IMR-90 (cell line): ENCODE data around the gene PPARGC1A.

ENCODE experiments used
- FOS ChIP-seq: fragments of 150-350 bp; IDR thresholded peaks from 2 replicates; pipeline ENCODE4 v1.6.1; 2016; ENCODE audit warnings: low read depth, low read length
- MAFK ChIP-seq: IDR thresholded peaks from 2 replicates; pipeline ENCODE4 v1.6.1; 2012; ENCODE audit warnings: low read depth, low read length, improper control_type of control experiment
- MAZ ChIP-seq: IDR thresholded peaks from 2 replicates; pipeline ENCODE4 v1.6.1; 2012; ENCODE audit warnings: low read depth, mild to moderate bottlenecking, low read length, improper control_type of control experiment, moderate library complexity, borderline replicate concordance
- POLR2A ChIP-seq: IDR thresholded peaks from 2 replicates; pipeline ENCODE4 v1.6.1; 2012; ENCODE audit warnings: mild to moderate bottlenecking, low read depth, low read length
- SMC3 ChIP-seq: fragments of 150-350 bp; IDR thresholded peaks from 2 replicates; pipeline ENCODE4 v1.6.1; 2016; ENCODE audit warnings: low read depth, mild to moderate bottlenecking, antibody characterized with exemption, low read length, moderate library complexity
- TF ChIP-seq, protein P1 (sequence below): conservative IDR thresholded peaks from 2 replicates; pipeline ENCODE4 v1.5.1; 2012; ENCODE audit warnings: mild to moderate bottlenecking, low read depth, low read length, improper control_type of control experiment

DNA sequence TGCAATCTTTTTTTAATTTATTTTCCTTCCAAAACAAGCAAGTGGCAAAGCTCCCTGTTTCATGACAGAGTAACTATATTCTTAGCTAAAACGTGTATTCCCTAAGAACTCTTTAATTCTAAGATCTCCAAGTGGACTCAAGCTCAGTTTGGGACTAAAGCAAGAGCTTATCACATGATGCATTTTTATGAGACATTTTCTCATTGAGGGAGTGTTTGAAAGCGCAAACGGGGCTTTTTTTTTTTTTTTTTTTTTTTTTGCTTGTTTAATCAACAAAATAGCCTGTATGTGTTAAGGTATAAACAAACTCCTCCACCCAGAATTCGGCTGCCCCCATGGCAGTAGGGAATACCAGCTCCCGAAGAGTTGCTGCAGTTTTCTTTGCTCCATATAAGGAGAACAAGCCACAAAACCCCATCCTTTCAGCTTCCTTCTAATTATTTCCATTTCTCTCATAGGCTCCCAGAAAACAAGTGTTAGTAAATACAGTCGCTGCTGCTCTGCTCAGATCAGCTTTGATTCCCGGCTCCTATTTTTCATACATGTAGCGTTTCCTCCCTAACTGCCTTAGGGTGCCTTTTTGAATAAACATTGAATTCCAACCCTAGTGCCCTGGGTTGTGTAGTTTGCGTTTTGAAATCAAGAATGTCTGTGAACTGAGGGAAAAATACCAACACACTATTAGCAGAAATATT lies 669 bp upstream of the PPARGC1A start:
- TF ChIP-seq, protein P1, sequence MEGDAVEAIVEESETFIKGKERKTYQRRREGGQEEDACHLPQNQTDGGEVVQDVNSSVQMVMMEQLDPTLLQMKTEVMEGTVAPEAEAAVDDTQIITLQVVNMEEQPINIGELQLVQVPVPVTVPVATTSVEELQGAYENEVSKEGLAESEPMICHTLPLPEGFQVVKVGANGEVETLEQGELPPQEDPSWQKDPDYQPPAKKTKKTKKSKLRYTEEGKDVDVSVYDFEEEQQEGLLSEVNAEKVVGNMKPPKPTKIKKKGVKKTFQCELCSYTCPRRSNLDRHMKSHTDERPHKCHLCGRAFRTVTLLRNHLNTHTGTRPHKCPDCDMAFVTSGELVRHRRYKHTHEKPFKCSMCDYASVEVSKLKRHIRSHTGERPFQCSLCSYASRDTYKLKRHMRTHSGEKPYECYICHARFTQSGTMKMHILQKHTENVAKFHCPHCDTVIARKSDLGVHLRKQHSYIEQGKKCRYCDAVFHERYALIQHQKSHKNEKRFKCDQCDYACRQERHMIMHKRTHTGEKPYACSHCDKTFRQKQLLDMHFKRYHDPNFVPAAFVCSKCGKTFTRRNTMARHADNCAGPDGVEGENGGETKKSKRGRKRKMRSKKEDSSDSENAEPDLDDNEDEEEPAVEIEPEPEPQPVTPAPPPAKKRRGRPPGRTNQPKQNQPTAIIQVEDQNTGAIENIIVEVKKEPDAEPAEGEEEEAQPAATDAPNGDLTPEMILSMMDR: no peak
- TF ChIP-seq POLR2A: no peak
- no peak for TF ChIP-seq MAZ
- TF ChIP-seq FOS: no peak
- TF ChIP-seq MAFK: no peak
- no peak for TF ChIP-seq SMC3
